Stimulated activated CD8-positive, alpha-beta memory T cell treated with anti-CD3 and anti-CD28 coated beads, Interleukin-12 subunit alpha, Interleukin-12 subunit beta, amount 100 ng/mL, for 24 hours (primary cell): Measurements from ENCODE around the gene BTBD9.

Experiments used
- DNase-seq: peaks from one replicate; pipeline ENCODE4 v3.0.0-alpha.2; 2020; ENCODE audit errors: extremely low read depth

The BTBD9 gene

DNA sequence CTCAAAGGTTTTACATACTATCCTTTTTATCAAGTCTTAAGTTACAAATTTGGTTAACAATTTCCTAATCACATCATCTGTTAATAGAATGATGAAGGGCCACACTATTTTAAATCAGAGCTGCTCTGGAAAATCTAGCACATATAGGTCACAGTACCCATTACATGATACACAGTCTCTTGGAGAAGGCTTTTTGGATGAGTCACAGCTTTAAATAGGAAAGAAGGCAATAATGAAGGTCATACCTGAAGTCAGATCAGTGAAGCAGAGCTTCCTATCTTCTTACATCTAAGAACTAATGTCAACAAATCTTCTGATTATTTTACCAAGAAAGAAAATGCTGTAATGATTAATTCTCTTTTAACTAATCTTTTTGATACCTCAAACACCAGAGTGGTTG, 248.5 kb downstream of the BTBD9 start:
- DNase-seq, result no peak

DNA sequence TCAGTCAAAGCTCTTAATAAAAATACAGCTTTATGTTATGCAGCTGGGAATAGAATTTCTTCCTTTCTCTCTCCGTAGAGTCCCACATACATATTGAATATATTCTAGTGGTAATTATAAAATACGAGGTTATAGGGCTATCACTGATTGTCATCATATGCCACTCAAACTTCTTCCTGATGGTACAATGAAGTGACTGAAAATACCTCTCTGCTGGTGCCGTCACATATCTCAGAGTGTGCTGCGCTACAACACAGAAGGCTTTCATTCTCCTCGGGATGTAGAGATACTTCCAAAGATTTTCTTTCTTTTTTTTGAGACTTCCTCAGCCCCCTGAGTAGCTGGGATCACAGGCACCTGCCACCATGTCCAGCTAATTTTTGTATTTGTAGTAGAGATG, 249.9 kb downstream of the BTBD9 start:
- no peak for DNase-seq

GRCh38 chr6:38387971-38388370, 251.8 kb downstream of the BTBD9 start:
- DNase-seq, result no peak

DNA sequence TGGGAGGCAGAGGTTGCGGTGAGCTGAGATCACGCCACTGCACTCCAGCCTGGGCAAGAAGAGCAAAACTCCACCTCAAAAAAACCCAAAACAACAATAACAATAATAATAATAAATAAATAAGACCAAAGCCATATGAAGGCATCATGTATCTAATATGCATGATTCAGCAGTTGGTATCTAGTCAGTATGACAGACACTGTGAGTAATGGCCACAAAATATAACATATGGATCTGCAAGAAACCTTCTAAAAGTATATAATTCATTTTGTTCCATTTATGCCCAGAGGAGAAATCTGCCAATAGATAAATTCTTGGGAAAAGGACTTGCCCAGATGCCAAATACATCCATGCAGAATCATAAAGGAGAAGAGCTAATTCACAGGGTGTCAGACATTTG, 252.3 kb downstream of the BTBD9 start:
- no peak for DNase-seq

- no peak for DNase-seq
Measured at GRCh38 chr6:38378801-38379200, 260.9 kb downstream of the BTBD9 start.

GRCh38 chr6:38375937-38376336, 263.8 kb downstream of the BTBD9 start:
- DNase-seq, result no peak

GRCh38 chr6:38375341-38375740, 264.4 kb downstream of the BTBD9 start:
- no peak for DNase-seq

DNA sequence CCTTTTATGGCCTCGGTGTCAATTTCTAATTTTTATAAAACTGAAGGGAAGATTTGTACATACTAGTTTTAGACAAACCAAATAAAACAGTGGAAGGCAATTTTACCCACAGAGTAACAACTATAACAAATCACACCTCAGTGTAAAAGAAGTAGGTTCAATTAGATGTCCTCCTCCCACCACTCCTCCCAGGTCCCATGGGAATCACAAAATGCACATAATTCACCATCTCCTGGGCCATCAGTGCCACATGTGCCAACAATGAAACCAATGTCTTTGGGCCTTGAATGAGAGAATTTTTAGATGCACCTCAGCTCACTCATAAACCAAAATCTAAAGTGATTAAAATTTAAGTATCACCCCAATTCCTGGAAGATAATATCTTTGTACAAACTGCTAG, 267.8 kb downstream of the BTBD9 start:
- DNase-seq, result no peak

- no peak for DNase-seq
Measured at GRCh38 chr6:38370653-38371601, 268.8 kb downstream of the BTBD9 start.

DNA sequence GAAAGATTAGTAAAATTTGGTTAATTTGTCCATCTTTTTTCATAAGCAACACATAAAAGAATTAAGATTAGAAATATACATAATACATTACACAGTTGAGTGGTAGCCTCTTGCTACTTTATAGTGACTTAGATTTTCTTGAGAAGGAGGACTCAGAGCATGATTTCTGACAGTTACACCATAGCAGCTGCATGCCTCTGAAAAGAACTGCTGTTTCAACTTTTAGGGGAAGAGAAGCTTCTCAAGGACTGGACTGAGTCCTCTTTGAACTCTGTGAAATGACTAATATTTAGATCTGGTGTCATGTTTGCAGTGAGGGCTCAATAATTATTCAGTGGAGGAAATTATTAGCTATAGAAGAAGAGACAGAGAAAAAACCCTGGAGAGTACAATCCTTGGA, 272.5 kb downstream of the BTBD9 start:
- DNase-seq, result no peak

GRCh38 chr6:38366234-38366633, 273.5 kb downstream of the BTBD9 start:
- no peak for DNase-seq

- DNase-seq, result no peak
Measured at GRCh38 chr6:38364775-38365174, 275.0 kb downstream of the BTBD9 start.

DNA sequence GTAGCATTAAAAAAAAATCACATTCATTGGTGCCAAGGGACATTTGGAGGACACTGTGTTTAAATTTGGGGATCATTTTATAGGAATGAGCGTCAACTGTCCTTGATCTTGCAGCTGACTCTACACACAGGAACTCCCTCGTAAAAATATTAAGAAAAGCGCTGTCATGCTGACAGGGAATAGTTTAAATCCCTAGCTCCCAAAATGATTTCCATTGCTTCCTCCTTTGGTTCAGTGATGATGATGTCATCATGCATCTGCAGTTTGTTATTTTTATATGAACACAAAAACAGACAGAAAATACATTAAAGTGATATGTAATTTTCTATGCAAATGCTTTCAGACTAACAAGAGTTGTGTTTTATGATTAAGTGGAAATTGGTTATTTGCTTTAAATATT, 275.6 kb downstream of the BTBD9 start:
- no peak for DNase-seq

DNA sequence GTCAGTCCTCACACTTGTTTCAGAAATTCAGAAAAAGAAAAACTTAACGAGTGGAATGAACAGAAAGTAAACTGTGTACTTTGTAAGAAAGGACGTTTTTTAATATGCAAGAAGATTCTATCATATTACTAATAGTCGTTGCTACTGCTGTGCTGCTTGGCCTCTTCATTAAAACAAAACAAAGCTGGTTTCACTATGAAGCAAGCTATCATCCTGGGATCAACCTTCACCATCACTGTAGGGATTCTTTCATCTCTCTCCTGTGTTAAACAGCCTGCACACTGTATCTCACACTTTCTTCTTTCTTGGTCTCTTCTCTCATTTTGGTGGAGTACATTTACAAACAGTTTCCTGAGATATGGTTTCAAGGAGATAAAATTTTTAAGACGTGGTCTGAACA, 284.2 kb downstream of the BTBD9 start:
- DNase-seq, result no peak

GRCh38 chr6:38354905-38355304, 284.8 kb downstream of the BTBD9 start:
- no peak for DNase-seq

GRCh38 chr6:38354037-38354381, 285.7 kb downstream of the BTBD9 start:
- DNase-seq, result no peak

DNA sequence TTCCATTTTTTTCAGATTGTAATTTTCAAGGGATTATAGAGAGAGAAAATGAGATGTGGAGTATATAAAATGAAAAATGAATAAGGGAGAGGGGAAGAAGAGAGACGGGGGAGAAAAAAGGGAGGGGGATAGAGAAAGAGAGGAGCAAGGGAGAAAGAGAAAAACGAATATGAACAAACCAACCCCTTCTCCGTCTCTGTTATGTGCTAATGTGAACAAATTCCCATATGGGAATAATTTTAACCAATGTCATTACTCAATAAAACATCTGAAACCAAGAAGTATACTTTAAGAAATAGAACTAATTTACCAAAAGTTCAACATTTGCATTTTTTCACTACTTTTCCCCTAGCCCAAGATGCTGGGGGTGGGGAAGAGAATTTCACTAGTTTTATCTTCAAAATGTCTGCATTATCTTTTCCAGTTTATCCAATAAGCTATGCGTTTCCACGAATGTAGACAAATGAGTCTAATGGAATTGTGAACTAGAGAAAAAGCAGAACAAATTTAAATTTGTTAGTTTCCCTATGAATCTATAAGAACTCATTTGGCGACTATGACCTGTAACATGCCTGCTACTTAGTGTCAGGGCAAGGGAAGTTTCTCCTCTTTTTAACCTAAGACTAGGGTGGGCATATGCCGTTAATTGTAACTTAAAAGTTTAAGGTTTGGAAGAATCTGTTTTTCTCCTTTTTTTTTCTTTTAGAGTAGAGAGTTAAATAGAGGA, 286.3 kb downstream of the BTBD9 start:
- no peak for DNase-seq

GRCh38 chr6:38352636-38353035, 287.1 kb downstream of the BTBD9 start:
- no peak for DNase-seq

DNA sequence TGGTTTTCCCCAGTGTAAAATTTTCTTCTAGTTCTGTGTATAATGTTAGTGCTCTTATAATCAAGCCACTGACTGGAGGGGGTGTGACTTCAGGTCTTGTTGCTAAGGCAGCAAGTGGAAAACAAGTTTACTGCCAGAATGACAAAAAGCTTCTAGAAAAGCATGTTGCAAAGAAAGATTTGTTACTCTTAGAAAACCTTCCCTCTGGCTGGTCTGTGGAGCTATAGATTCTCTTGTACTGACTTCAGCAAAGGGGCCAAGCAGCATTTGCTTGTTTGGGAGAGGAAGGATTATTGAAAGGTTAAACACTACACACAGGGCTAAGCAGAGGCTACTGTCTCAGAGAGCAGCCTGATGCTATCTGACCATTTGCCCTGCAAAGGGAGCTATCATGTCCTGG, 288.8 kb downstream of the BTBD9 start:
- DNase-seq, result no peak

DNA sequence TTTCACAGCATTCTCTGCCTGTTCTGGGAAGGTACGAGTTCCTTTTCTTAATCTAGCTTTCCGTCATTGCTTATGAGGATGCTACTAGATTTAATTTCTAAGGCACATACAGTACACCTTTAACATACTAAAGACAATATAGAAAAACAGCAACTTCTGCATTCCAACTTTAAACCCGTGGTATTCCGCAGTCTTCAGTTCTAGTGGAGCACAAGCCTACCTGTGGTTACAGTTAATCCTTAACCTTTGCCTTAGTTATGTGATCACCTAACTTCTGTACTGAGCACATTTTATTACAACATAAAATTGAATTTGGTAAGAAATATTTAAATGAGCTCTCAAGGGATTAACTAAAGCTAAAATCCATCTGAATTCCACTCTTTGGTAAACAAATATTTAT, 289.5 kb downstream of the BTBD9 start:
- DNase-seq, result no peak

DNA sequence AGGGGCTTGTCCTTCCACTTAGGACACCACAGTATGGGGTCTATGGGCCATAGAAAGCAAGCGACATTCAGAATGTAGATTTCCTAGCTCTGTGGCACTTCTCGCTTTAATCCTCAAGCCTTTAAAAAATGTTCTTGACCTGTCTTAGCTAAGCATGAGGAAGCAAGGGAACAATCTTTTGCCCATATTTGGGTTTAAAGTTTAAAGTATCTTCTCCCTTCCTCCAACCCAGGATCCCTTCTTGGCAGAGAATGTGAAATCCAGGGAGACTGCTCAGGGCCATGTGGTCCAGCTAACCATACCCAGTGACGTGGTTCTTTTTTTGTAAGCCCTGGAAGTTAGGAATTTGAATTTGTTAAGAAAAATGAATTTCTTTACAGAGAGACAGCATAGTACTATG, 289.9 kb downstream of the BTBD9 start:
- DNase-seq, result no peak

DNA sequence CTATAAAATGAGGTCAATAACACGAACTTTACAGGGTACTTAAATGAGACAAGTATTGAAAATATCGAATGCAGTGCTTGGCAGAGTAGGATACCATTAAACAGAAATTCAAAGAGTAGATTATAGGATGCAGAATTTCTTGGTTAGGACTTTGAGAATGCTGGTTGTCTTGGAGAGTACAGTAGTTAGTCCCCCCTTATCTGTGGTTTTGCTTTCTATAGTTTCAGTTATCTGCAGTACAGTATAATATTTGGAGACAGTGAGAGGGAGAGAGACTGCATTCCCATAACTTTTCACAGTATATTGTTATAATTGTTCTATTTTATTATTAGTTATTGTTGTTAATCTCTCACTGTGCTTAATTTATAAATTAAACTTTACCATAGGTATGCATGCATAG, 290.5 kb downstream of the BTBD9 start:
- no peak for DNase-seq

DNA sequence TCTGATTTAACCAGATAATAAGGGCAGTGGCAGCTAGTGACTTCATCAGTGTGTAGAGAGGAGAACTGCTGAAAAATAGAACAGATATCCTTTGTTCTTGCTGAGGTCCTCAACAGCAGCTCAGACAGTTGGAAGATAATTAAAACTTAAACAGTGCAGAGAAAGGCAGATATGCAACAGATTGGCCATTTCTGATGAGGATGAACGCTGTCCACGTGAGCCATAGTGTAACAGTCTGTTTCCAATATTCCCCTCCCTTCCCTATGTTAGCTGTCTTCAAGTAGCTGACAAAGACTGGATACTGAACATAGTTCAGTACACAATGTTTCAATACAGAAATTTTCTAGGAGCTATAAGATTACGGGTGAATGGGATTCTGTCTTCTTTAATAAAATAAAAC, 291.4 kb downstream of the BTBD9 start:
- no peak for DNase-seq
